Measurements from ENCODE around the gene SUSD1. TPM values are rescaled to one million over a fixed set of nuclear protein-coding genes. Genes with fewer than 3 reads are reported as not detected.

Gene SUSD1
- total and polyA plus RNA-seq, 4 donors = 1.2 to 19.0 (median 3.2) TPM

- no peaks in the 10 kb centered on the region for H3K4me1 ChIP-seq (ENCODE audit: control insufficient read depth in 4 of 4, insufficient read depth in 4 of 4, low read length in 3 of 4)
- DNase-seq (ENCODE audit: low spot score) = no peak
- no peaks in the 10 kb centered on the region for H3K9me3 ChIP-seq (ENCODE audit: control insufficient read depth in 4 of 4, low read length in 3 of 4)
- WGBS = 81% methylated on average over 11 of the region's 11 CpGs
- TF ChIP-seq GABPA (IDR thresholded peaks at IDR 0.05 in 1 of 2, conservative IDR thresholded peaks at IDR 0.05 in 1 of 2) (no peak), FOXA1 (IDR thresholded peaks at IDR 0.05) (no peak), REST (IDR thresholded peaks at IDR 0.05) (no peak), EGR1 (IDR thresholded peaks at IDR 0.05; ENCODE audit: low read depth in 2 of 2) (no peak), NR2F2 (IDR thresholded peaks at IDR 0.05) (peak; percentile 11)
- no peak overlapping the region for H3K9ac ChIP-seq (ENCODE audit: low read depth in 1 of 2, low read length in 2 of 2)
- H3K36me3 ChIP-seq (ENCODE audit: control insufficient read depth in 4 of 4, insufficient read depth in 3 of 4, low read depth in 1 of 4, low read length in 3 of 4) = no peaks in the 10 kb centered on the region
- no peak overlapping the region for H3K4me3 ChIP-seq (ENCODE audit: low read depth in 1 of 3, low read length in 3 of 3)
- peak overlapping the region; percentile 31 to 43 for H3K27ac ChIP-seq (ENCODE audit: low read depth in 1 of 2, low read length in 2 of 2)
- no peaks in the 10 kb centered on the region for H3K27me3 ChIP-seq (ENCODE audit: control insufficient read depth in 4 of 4, insufficient read depth in 4 of 4, low read length in 3 of 4)
Measured at GRCh38 chr9:112006361-112007020, 168.6 kb downstream of the SUSD1 start.

GRCh38 chr9:112005939-112006338 is 169.2 kb downstream of the SUSD1 start:
- Histone ChIP-seq H3K27me3 (ENCODE audit: control insufficient read depth in 4 of 4, insufficient read depth in 4 of 4, low read length in 3 of 4) (no peaks in the 10 kb centered on the region), H3K4me3 (ENCODE audit: low read depth in 1 of 3, low read length in 3 of 3) (no peak overlapping the region), H3K36me3 (ENCODE audit: control insufficient read depth in 4 of 4, insufficient read depth in 3 of 4, low read depth in 1 of 4, low read length in 3 of 4) (no peaks in the 10 kb centered on the region), H3K27ac (ENCODE audit: low read depth in 1 of 2, low read length in 2 of 2) (peak overlapping the region; percentile 28 to 31), H3K9me3 (ENCODE audit: control insufficient read depth in 4 of 4, low read length in 3 of 4) (no peaks in the 10 kb centered on the region), H3K4me1 (ENCODE audit: control insufficient read depth in 4 of 4, insufficient read depth in 4 of 4, low read length in 3 of 4) (no peaks in the 10 kb centered on the region), H3K9ac (ENCODE audit: low read depth in 1 of 2, low read length in 2 of 2) (no peak overlapping the region)
- TF ChIP-seq HNF4A (conservative IDR thresholded peaks at IDR 0.05) = no peak
- TF ChIP-seq HNF4G (IDR thresholded peaks at IDR 0.05) = no peak
- TF ChIP-seq FOXA1 (IDR thresholded peaks at IDR 0.05) = no peak
- no peak for TF ChIP-seq FOXA2 (IDR thresholded peaks at IDR 0.05)
- no peak for TF ChIP-seq JUND (IDR thresholded peaks at IDR 0.05)
- TF ChIP-seq ATF3 (IDR thresholded peaks at IDR 0.05) = no peak
- TF ChIP-seq NR2F2 (IDR thresholded peaks at IDR 0.05) = no peak
- TF ChIP-seq RAD21 (IDR thresholded peaks at IDR 0.05) = no peak
- no peak for TF ChIP-seq SP1 (IDR thresholded peaks at IDR 0.05)
- no peak for TF ChIP-seq CTCF (IDR thresholded peaks at IDR 0.05; ENCODE audit: low read depth, low read length, missing input control)
- TF ChIP-seq REST (IDR thresholded peaks at IDR 0.05) = no peak
- TF ChIP-seq MAX (IDR thresholded peaks at IDR 0.05) = no peak
- no peak for TF ChIP-seq GABPA (IDR thresholded peaks at IDR 0.05 in 1 of 2, conservative IDR thresholded peaks at IDR 0.05 in 1 of 2)
- TF ChIP-seq TAF1 (conservative IDR thresholded peaks at IDR 0.05) = no peak
- TF ChIP-seq YY1 (IDR thresholded peaks at IDR 0.05) = no peak
- TF ChIP-seq ZBTB33 (IDR thresholded peaks at IDR 0.05) = no peak
- no peak for DNase-seq (ENCODE audit: low spot score)
- 69% methylated on average over 8 of the region's 8 CpGs for WGBS

All from liver (tissue), 9 donors.